HepG2 (cell line): ENCODE data around the gene MAP3K5.

ENCODE experiments used
- GLI4 ChIP-seq: sonication (generic); formaldehyde crosslinking; IDR thresholded peaks from 2 replicates; pipeline ENCODE4 v1.5.1; 2020; ENCODE audit warnings: missing genetic modification reagents, mild to moderate bottlenecking, moderate library complexity, borderline replicate concordance
- HNRNPUL1 ChIP-seq: fragments of 200-400 bp; formaldehyde crosslinking; IDR thresholded peaks from 2 replicates; pipeline ENCODE4 v1.6.1; 2017; ENCODE audit warnings: low read depth, mild to moderate bottlenecking, low read length, moderate library complexity
- IRF2 ChIP-seq: IDR thresholded peaks from 2 replicates; pipeline ENCODE4 v1.6.1; 2018; ENCODE audit warnings: missing genetic modification reagents, missing compliant biosample characterization
- NAIF1 ChIP-seq: sonication (generic); formaldehyde crosslinking; IDR thresholded peaks from 2 replicates; pipeline ENCODE4 v1.5.0; 2020; ENCODE audit warnings: mild to moderate bottlenecking, missing genetic modification reagents, borderline replicate concordance
- ZFX ChIP-seq: sonication (generic); formaldehyde crosslinking; IDR thresholded peaks from 2 replicates; pipeline ENCODE4 v1.4.0; 2020; ENCODE audit warnings: mild to moderate bottlenecking, low read depth, missing genetic modification reagents, moderate library complexity
- ZNF280B ChIP-seq: sonication (generic); formaldehyde crosslinking; IDR thresholded peaks from 2 replicates; pipeline ENCODE4 v1.5.0; 2020; ENCODE audit warnings: missing genetic modification reagents, mild to moderate bottlenecking, borderline replicate concordance
- TF ChIP-seq, protein P1 (sequence below): sonication (generic); formaldehyde crosslinking; IDR thresholded peaks from 2 replicates; pipeline ENCODE4 v1.5.0; 2020; ENCODE audit warnings: mild to moderate bottlenecking, missing genetic modification reagents, moderate library complexity

- TF ChIP-seq GLI4 (CRISPR knock-in tag) = no peak
- no peak for TF ChIP-seq HNRNPUL1
- TF ChIP-seq, protein P1, sequence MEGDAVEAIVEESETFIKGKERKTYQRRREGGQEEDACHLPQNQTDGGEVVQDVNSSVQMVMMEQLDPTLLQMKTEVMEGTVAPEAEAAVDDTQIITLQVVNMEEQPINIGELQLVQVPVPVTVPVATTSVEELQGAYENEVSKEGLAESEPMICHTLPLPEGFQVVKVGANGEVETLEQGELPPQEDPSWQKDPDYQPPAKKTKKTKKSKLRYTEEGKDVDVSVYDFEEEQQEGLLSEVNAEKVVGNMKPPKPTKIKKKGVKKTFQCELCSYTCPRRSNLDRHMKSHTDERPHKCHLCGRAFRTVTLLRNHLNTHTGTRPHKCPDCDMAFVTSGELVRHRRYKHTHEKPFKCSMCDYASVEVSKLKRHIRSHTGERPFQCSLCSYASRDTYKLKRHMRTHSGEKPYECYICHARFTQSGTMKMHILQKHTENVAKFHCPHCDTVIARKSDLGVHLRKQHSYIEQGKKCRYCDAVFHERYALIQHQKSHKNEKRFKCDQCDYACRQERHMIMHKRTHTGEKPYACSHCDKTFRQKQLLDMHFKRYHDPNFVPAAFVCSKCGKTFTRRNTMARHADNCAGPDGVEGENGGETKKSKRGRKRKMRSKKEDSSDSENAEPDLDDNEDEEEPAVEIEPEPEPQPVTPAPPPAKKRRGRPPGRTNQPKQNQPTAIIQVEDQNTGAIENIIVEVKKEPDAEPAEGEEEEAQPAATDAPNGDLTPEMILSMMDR (CRISPR knock-in tag) = no peak
- TF ChIP-seq ZNF280B (CRISPR knock-in tag) = no peak
- TF ChIP-seq NAIF1 (CRISPR knock-in tag) = no peak
- no peak for TF ChIP-seq IRF2
- TF ChIP-seq ZFX (CRISPR knock-in tag) = no peak
Observed at GRCh38 chr6:136780972-136781371, 11.3 kb downstream of the MAP3K5 start.
